Muscle of leg (tissue), 11 donors: ENCODE results near the gene MRFAP1L1. TPM values are rescaled to one million over a fixed set of nuclear protein-coding genes. Genes with fewer than 3 reads are reported as not detected.
A peak's percentile ranks its signal among the peaks of the same experiment; 100 is the strongest.
"Not testable (repeated sequence)": the region's sequence is repeated elsewhere in the genome, so short reads cannot be mapped to it uniquely, and the experiment has no call there.

Source experiments
- DNase-seq: peaks from one replicate; pipeline ENCODE4 v3.0.0; 2013
- H3K27ac ChIP-seq: one replicate; pipeline ENCODE4 v1.5.1; 2013; ENCODE audit warnings: mild to moderate bottlenecking, low read length, control low read depth
- H3K27me3 ChIP-seq: one replicate; pipeline ENCODE4 v1.6.1; 2013; ENCODE audit warnings: low read length; ENCODE audit not compliant: control insufficient read depth, insufficient read depth
- H3K36me3 ChIP-seq: one replicate; pipeline ENCODE4 v1.6.1; 2013; ENCODE audit warnings: low read length; ENCODE audit not compliant: control insufficient read depth, insufficient read depth
- H3K4me1 ChIP-seq: one replicate; pipeline ENCODE4 v1.6.1; 2013; ENCODE audit warnings: low read length; ENCODE audit not compliant: control insufficient read depth, insufficient read depth
- H3K4me3 ChIP-seq: one replicate; pipeline ENCODE4 v1.5.1; 2013; ENCODE audit warnings: low read length, control low read depth
- H3K9me3 ChIP-seq: replicated peaks from 2 replicates; pipeline ENCODE4 v1.6.1; 2013; ENCODE audit warnings: low read depth, low read length; ENCODE audit not compliant: control insufficient read depth
- WGBS: methylation state at CpG from one replicate; pipeline ENCODE4 v1.1.5; 2013; ENCODE audit warnings: missing lambda C conversion rate; ENCODE audit not compliant: insufficient coverage; 5-methylcytosine and 5-hydroxymethylcytosine counted together
- polyA plus RNA-seq, 8 donors: library from polyadenylated mRNA; unstranded; fragments of 120-200 nt; gene quantifications; one replicate each; pipeline versions ENCODE4 v1.2.1 to v1.2.3, GENCODE V29; 2013; ENCODE audit warnings: inconsistent platforms in 1 of 8, low replicate concordance in 1 of 8; ENCODE audit not compliant: insufficient read length in 8 of 8, insufficient read depth in 1 of 8
- total RNA-seq: library from RNA; stranded (reverse); fragments of 120-200 nt; gene quantifications from one replicate; pipeline ENCODE4 v1.2.4, GENCODE V29; 2013

The MRFAP1L1 gene
- total and polyA plus RNA-seq, 9 donors = 53.9 to 77.5 (median 57.0) TPM

- WGBS = no CpG with 5 or more reads among the region's 3 CpGs
- Histone ChIP-seq H3K4me1 (peaks cover 5% of the 10 kb centered on the region), H3K36me3 (no peaks in the 10 kb centered on the region), H3K27ac (no peak overlapping the region), H3K9me3 (no peaks in the 10 kb centered on the region), H3K27me3 (no peaks in the 10 kb centered on the region), H3K4me3 (no peak overlapping the region)
- DNase-seq = no peak
These were observed 18.2 kb upstream of the MRFAP1L1 start for GRCh38 chr4:6727943-6728250.

GRCh38 chr4:6727081-6727942, 17.6 kb upstream of the MRFAP1L1 start:
- Histone ChIP-seq H3K36me3 (no peaks in the 10 kb centered on the region), H3K27me3 (no peaks in the 10 kb centered on the region), H3K4me1 (no peaks in the 10 kb centered on the region), H3K27ac (no peak overlapping the region), H3K4me3 (no peak overlapping the region), H3K9me3 (no peaks in the 10 kb centered on the region)
- 66% methylated on average over 24 of the region's 31 CpGs for WGBS
- DNase-seq = no peak

- DNase-seq, H3K27me3 ChIP-seq, H3K36me3 ChIP-seq, H3K27ac ChIP-seq, H3K9me3 ChIP-seq, H3K4me1 ChIP-seq, H3K4me3 ChIP-seq: not testable (repeated sequence)
- 90% methylated on average over 9 of the region's 16 CpGs for WGBS
These were observed 15.8 kb upstream of the MRFAP1L1 start for GRCh38 chr4:6725427-6725961.

- 69% methylated on average over 20 of the region's 21 CpGs for WGBS
- H3K4me1 ChIP-seq = peaks cover 4% of the 10 kb centered on the region
- H3K27me3 ChIP-seq = no peaks in the 10 kb centered on the region
- no peak overlapping the region for H3K27ac ChIP-seq
- H3K9me3 ChIP-seq = no peaks in the 10 kb centered on the region
- H3K36me3 ChIP-seq = no peaks in the 10 kb centered on the region
- no peak for DNase-seq
- no peak overlapping the region for H3K4me3 ChIP-seq
These were observed 14.9 kb upstream of the MRFAP1L1 start for GRCh38 chr4:6724421-6725111.

- H3K4me1 ChIP-seq = peaks cover 4% of the 10 kb centered on the region
- no peaks in the 10 kb centered on the region for H3K27me3 ChIP-seq
- WGBS = 78% methylated on average over 5 of the region's 8 CpGs
- H3K36me3 ChIP-seq = peaks cover 2% of the 10 kb centered on the region
- no peak for DNase-seq
- H3K27ac ChIP-seq = no peak overlapping the region
- no peaks in the 10 kb centered on the region for H3K9me3 ChIP-seq
- no peak overlapping the region for H3K4me3 ChIP-seq
These were observed 14.2 kb upstream of the MRFAP1L1 start for GRCh38 chr4:6723851-6724250.

GRCh38 chr4:6722891-6723290, 13.2 kb upstream of the MRFAP1L1 start:
- 92% methylated on average over 12 of the region's 12 CpGs for WGBS
- no peak overlapping the region for H3K4me3 ChIP-seq
- no peak overlapping the region for H3K27ac ChIP-seq
- H3K4me1 ChIP-seq = peaks cover 6% of the 10 kb centered on the region
- H3K27me3 ChIP-seq = no peaks in the 10 kb centered on the region
- H3K36me3 ChIP-seq = peaks cover 3% of the 10 kb centered on the region
- no peak for DNase-seq
- no peaks in the 10 kb centered on the region for H3K9me3 ChIP-seq

GRCh38 chr4:6721121-6721520, 11.5 kb upstream of the MRFAP1L1 start:
- Histone ChIP-seq H3K27me3 (no peaks in the 10 kb centered on the region), H3K4me1 (peaks cover 9% of the 10 kb centered on the region), H3K9me3 (no peaks in the 10 kb centered on the region), H3K27ac (no peak overlapping the region), H3K36me3 (peaks cover 3% of the 10 kb centered on the region), H3K4me3 (no peak overlapping the region)
- 90% methylated on average over 8 of the region's 10 CpGs for WGBS
- no peak for DNase-seq

- DNase-seq = peak; percentile 83
- Histone ChIP-seq H3K9me3 (no peaks in the 10 kb centered on the region), H3K36me3 (peaks cover 3% of the 10 kb centered on the region), H3K4me3 (no peak overlapping the region), H3K27me3 (no peaks in the 10 kb centered on the region), H3K4me1 (peaks cover 12% of the 10 kb centered on the region), H3K27ac (no peak overlapping the region)
- WGBS = 7% methylated on average over 9 of the region's 14 CpGs
These were observed 10.6 kb upstream of the MRFAP1L1 start for GRCh38 chr4:6720202-6720699.

GRCh38 chr4:6719611-6720179, 10.0 kb upstream of the MRFAP1L1 start:
- peaks cover 3% of the 10 kb centered on the region for H3K36me3 ChIP-seq
- no peak overlapping the region for H3K4me3 ChIP-seq
- H3K27me3 ChIP-seq = no peaks in the 10 kb centered on the region
- no peak for DNase-seq
- no peaks in the 10 kb centered on the region for H3K9me3 ChIP-seq
- H3K27ac ChIP-seq = no peak overlapping the region
- H3K4me1 ChIP-seq = peaks cover 12% of the 10 kb centered on the region
- 88% methylated on average over 4 of the region's 8 CpGs for WGBS
